GM18517 (cell line): ENCODE measurements around the gene SNCB.

Experiments used
- ATAC-seq: cut with Tn5 transposase; IDR thresholded peaks from one replicate; pipeline ENCODE4 v1.9.1; 2021; ENCODE audit warnings: mild to moderate bottlenecking, moderate library complexity; ENCODE audit not compliant: unreplicated experiment

SNCB gene

DNA sequence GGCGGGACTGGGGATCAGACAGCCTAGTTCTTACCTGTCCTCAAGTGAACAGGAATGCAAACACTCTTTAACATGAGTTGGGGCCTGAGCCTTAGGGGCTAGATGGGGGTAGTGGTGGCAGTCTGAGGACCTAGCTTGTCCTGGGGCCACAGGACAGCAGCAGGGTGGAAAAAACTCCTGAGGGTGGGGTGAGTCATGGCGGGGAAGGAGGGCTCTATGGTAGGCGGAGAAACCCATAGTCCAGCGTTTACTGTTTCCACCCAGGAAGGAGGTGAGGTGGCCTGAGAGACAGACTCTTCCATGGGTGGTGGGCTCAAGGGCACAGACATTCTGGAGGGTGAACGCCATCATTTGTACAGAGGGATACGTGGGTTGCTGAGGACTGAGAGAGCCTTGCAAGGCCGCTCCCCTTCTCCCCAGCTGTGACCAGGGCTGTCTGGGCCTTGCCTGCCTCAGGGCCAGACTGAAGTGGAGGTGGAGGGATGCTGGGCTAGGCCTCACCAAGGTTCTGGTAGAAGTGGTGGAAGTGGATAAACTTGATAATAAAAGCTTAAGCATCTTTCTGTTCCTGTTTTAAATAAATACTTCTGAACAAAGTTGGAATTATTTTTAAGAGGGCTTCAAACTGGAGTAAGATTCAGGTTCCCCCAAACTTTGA lies 15.8 kb upstream of the SNCB start:
- ATAC-seq = no peak

DNA sequence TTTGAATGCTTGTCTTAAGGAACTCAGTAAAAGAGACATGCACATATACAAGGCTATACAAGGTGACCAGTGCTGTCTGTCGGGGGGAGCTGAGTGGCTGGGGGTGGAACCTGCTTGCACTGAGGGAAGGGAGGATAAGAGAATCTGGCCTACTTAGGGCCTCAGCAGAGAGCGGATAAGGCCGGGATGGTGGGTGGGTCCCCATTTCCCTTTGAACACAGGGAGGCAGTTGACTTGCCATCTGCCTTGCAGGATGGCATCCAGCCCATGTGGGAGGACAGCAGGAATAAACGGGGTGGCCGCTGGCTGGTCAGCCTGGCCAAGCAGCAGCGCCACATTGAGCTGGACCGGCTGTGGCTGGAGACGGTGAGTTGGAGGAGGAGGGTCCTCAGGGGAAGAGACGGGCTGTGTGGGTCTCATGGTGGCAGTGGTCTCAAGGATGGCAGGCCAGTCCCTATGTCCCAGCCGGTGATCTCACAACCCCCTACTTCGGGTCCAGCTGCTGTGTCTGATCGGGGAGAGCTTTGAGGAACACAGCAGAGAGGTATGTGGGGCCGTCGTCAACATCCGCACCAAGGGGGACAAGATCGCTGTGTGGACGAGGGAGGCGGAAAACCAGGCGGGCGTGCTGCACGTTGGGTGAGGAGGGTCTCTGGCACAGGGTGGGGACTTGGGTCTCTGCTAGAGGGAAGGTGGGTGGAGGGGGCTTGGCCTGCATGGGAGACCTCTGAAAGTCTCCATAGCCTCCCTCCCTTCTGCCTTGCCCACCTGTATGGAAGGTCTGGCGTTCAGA lies 14.7 kb upstream of the SNCB start:
- ATAC-seq = no peak

DNA sequence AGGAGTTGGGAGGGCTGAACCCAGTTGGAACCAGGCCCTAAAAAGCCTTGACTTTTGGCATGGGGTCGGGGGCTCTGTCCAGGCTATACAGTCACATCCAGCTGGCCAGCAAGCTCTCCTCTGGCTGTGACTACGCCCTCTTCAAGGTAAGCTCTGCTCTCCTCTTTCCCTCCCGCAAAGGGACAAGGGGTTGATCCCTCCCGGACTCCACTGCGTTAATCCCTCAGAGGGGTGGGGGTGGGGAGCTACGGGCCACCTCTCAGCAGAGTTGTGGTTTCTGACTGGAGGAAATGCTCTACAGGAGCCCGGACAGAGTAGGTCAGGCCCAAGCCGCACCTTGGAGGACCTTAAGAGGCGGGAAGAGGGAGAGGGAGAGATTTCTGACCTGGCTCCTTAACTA lies 14.0 kb upstream of the SNCB start:
- no peak for ATAC-seq

DNA sequence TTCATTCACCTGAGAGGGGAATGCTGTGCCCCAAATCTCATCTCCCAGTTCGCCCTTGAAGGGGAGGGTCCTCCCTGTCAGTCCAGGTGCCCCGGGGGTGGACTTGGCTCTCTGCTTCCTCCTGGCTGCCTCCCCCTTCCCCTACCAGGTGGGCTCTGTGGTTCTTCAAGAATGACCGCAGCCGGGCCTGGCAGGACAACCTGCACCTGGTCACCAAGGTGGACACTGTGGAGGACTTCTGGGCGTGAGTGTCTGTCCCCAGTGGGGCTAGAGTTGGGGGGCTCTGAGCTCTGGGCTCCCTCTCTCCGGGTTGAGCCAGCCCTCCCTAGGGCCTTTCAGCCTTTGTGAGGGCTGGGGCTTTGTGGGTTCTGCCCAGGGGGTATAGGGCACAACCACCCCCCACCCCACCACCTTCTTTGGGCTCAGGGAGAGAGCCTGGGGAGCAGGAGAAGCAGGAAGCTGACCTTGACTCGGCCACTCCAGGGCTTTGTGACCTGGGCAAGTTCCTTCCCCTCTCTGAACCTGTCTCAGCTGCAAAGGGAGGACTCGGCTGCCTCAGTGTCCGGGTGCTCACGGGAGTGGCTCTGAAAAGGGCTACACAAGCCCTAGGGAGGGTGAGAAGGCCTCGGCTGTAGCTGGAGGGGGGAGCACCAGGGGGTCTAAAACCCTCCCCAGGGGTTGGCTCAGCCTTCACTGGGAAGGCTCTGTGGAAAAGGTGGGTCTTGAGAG lies 13.3 kb upstream of the SNCB start:
- ATAC-seq = no peak

DNA sequence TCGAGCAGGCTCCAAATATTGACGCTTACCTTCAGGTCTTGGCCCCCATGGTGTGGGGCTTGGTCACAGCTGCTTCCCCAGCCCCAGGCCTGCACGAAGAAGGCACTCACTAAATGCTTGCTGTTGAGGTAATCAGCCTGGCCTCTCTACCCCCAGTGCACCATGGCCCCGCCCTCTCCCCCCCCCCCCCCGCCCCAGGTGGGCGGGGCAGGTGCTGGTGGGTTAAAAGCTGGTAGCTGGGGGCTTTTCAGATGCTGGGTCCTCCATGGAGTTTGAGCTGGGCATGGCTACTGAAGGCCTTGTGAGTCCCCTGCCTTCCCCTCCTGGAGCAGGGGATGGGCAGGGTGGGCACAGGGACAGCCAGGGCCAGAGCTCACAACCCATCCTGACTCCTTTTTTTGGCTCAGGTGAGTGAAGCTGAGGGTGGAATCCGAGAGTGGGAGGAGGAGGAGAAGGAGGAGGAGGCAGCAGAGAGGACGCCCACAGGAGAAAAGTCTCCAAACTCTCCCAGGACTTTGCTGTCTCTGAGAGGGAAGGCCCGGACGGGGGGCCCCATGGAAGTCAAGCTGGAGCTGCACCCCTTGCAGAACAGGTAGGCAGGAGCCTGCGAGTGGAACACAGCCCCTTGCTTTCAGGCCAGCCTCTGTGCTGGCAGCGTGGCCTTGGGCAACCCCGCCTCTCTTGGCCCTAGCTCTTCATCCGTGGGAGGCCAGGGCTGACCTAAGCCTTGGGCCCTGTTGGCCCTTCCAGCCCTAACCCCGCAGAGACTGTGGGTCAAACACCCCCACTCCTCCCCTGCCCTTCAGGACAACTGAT lies 12.5 kb upstream of the SNCB start:
- no peak for ATAC-seq

DNA sequence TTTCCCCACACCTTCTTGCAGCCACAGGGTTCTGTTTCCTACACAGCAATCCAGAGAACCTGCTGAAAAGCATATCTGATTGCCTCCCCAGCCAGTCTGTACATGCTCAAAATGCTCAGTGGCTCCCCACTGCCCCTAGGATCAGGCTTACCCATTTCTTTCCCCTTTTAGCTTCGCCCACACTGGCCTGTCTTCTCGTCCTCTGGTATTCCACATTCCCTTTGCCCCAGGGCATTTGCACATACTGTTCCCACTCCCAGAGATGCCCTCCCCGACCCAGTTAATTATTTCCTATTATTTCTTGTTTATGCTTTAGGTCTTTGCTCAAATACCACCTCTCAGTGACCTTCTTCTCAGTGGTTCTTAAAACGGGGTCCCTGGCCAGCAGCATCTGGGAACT lies 10.3 kb upstream of the SNCB start:
- no peak for ATAC-seq

DNA sequence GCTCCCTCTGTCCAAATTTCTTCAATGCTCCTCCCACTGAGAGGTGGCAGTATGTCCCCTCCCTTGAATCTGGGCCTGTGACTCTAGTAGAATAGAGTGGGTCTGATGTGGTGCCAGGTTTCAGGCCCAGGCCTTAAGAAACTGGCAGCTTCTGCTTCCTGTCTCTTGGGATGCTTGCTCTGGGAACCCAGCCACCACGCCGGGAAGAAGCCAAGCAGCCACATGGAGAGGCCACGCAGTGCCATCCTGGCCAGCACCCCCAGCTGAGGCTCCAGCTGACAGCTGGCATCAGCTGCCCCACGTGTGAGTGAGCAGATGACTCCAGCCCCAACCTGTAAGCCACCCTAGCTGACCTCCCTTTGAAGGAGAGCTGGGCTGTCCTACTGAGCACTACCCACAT lies 9.6 kb upstream of the SNCB start:
- ATAC-seq = no peak

DNA sequence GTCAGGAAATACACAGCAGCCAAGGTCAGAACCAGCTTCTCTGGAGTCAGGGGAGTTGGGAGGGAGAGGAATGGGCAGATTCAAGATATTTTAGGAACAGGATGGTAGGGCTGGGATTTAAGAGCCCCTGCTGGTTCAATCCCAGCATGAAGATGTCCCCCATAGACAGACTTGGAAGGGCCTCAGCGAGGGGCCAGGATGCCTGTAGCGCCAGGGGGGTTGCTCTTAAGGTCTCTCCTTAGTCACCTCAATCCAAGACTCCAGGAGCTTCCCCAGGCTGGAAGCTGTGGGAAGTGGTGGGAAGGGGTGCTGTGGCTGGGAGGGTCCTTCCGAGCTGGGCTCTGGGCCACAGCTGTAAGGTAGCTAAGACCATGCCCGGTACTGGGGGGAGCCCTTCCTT lies 8.9 kb upstream of the SNCB start:
- ATAC-seq = no peak

DNA sequence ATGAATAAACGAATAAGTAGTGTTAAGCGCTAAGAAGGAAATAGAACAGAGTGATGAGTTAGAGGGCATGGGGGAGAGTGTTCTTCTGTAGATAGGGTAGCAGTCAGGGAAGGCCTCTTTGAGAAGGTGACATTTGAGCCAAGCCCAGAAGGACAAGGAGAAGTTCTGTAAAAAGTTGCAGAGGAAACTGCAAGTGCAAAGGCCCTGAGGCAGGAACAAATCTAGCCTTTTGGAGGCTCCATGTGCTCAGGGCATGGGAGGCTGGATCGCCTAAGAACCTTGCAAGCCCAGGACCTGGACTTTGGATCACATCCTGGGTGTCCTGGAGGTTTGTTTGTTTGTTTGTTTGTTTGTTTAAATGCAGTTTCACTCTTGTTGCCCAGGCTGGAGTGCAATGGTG lies 8.1 kb upstream of the SNCB start:
- no peak for ATAC-seq

DNA sequence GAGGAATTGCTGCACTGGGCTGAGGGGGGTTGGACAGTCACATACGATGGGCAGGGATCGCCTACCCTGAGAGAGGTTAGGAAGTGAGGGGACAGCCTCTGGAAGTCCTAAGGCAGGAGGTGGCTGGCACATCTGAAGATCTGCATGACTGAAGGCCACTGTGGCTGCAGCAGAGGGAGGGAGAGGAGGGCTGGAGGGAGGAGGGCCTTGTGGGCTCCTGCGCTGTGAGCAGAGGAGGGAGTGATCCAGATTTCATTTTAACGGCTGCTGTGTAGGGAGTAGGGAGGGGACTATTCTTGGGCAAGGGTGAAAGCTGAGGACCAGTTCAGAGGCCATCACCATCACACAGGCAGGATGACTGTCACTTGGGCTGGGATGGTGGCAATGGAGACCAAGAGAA lies 7.2 kb upstream of the SNCB start:
- no peak for ATAC-seq

DNA sequence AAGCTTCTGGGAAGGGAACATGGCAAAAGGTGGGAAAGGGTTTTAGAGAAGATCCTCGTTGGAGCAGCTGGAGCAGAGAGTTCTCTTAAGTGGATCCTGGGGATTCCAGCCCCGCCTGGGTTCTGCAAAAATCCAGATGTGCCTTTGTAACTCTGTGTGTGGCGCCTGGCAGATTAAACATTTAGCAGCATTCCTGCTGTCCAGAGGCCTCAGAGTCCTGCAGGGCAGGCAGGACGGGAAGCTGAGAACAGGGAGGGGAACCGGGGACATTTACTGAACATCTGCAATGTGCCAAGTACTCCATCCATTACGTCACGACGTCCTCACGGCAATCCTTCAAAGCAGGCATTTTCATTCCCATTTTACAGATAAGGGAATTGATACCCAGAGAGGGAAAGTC lies 6.1 kb upstream of the SNCB start:
- ATAC-seq = no peak

DNA sequence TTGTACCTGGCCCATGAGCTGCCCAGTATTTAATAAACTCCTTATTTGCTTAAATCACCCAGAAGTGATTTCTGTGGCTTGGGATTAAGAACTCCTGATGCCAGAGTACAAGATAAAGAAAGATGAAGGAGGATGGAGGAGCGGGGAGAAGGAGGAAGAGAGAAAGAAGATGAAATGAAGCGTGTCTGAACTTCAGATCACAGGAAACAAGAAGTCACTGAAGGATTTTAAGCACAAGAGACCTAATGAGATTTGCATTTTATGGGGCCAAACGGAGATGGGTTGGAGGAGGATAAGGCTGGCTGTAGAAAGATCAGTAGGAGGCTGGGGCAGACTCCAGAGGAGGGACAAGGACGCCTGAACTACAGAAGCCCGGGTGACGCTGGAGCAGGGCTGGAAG lies 3.3 kb upstream of the SNCB start:
- no peak for ATAC-seq

DNA sequence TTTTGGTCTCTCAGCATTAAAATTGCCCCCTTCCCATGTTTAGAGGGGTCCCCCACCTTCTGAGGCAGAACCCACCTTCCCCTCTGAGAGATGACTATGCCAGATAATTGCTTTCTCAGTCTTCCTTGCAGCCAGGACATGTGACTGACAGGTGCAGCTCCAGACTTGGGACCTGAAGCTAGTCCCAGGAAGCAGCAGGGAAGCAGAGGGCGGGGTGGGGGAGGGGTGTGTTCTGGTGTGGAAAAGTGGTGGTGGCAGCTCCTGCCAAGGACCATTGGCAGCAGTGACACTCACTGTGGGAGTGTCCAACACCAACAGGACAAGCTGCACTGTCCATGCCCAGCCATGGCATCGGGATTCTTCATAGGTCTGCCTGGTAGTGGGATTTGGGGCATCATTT lies 2.4 kb upstream of the SNCB start:
- ATAC-seq = no peak

DNA sequence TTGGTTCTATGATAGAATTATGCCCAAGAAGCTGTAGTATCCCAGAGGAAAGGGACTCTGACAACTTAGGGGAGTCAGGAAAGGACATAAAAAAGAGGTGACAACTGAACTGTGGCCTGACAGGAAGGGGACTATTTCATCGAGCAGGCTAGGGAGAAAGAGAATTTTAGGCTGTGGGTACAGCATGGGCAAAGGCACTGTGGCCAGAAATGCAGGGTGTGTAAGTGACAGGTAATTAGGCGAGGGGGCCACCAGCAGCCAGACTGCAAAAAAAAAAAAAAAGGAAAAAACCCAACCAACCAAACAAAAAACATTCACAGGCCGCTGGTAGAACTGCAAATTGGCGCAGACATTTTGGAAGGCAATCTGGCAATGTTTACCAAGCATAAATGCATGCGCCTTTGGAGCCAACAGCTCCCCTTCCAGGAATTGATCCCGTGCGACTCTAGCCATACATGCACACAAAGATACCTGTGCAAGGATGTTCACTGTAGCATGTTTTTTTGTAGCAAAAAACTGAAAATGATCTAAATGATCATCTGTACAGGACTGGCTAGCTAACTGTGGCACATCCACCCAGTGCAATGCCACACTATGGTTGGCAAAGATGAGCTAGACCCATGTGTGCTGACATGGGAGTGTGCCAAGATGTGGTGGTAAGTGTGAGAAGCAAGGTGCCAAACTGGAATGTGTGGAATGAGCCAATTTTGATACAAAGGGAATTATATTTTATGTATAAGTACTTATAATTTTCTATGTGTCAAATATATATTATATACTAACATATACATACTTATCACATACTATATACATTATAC lies 1.3 kb upstream of the SNCB start:
- ATAC-seq = no peak

DNA sequence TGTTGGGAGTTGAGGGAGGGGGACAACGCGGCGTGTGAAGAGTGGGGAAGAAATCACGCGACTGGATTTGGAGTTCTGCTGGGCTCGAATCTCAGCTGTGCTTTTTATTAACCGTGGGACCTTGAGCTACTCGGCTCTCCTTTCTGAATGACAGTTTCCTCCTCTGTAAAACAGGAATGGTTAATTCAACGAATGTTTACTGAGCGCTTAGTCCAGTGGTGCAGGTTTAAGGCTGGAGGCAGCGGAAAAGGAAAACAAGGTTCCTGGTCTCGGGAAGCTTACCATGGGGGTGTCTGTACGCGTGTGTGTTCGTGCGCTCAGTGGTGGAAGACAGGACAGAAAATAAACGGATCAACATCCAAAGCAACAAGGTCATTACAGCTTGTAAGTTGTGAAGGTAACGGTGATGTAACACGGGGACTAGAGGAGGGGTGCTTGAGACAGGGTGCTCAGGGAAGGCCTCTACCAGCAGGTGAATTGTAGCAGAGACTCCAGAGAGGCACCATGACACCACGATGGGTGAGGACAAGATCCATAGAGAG lies 418 bp upstream of the SNCB start:
- no peak for ATAC-seq

DNA sequence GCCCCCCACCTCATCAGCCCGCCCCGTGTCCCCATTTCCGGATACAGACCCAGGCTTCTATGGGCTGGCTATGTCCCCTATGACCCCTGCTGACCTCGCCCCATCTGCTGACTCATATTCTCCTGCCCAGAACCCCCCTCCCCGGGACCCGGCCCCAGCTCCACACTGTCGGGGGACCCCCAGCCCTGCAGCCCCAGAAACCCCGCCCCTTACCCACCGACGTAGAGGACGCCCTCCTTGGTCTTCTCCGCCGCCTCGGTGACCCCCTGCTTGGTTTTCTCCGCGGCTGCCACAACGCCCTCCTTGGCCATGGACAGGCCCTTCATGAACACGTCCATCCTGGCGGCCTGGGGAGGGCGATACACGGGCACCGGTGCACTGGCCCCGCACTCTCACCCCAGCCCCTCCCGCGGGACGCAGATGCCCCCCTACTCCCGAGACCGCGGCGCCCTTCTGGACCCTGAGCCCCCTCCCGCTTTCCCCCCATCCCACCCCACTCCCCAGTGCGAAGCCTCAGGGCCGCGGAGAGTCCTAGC lies 949 bp downstream of the SNCB start:
- ATAC-seq = no peak

DNA sequence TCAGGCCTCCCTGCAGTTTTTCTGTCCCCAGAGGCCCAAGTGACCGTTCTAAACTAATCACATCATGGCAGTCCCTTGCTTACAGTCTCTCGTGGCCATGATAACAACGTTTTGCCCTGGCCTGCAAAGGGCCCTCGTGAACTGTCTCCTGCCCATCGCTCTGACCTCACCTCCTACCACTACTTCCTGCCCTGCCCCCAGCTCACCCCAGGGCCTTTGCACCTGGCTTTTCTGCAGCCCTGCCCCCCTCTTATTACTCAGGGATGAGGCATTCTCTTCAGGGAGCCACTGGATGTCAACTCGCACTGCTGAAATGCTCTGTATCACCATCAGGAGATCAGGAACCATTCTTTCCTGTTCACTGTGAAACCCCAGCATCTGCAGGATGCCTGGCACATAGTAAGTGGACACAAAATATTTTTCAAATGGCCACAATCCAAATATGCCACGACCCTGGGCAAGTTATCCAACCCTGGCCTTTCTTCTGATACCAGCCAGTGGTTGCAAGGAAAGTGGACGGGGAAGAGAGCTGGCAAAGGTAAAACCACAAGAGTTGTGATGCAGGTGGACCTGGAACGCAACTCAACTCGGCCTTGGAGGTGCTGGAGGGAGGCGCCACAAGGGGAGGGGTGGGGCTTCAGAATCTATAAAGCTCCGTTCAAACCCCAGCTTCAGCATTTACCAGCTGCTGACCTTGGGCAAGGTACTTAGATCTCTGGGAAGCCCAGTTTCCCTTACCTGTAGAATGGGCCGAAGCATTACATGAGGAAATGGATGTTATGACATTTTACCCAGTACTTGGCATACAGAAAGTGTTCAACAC lies 1.7 kb downstream of the SNCB start:
- ATAC-seq = no peak

DNA sequence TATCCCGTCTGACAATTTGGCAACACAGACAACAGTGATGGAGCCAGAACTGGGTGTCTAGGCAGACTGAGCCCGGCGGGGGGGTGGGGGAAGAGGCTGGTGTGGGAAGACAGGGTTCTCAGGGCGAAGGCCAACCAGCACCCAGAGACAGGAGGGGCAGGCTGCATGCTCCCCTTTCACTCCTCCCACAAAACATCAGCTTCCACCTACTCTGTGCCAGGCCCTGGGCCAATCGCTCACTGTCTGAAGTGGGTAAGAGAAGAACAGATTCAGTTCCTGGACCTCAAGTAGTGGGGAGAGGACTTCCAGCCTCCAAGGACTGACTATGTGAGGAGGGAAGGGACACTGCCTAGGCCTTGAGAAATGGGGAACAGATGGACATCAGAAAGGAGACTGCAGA lies 2.8 kb downstream of the SNCB start:
- ATAC-seq = no peak

DNA sequence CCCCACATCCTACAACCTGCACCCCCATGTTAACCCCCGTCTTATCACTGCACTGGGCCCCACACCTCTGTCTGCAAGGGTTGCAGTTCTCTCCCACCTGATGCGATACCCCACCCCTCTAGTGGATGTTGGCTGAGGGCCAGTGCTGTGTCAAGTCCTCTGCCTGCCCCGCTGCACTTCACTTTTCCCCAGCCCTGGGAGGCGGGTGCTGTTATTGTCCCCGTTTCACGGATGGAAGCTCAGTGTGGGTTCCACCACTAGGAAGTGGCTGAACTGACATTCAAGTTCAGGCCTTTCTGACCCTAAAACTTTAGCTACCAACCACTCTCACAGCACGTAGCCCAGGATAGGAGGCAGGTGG lies 3.5 kb downstream of the SNCB start:
- ATAC-seq = no peak
